ENCODE data around the gene FOXRED1.
"Not testable (repeated sequence)": the region's sequence is repeated elsewhere in the genome, so short reads cannot be mapped to it uniquely, and the experiment has no call there.

Gene FOXRED1

GRCh38 chr11:126268708-126269579 is at the start of gene FOXRED1, which contains the start of gene SRPRA:
TSS of gene FOXRED1 (plus strand) at chr11:126269154. CDS start at chr11:126269207, 53 bp downstream.
TSS of gene SRPRA (minus strand) at chr11:126268895. CDS start at chr11:126268804, 91 bp downstream.
- DNase-seq, result peak; percentile 99 to 100

DNA sequence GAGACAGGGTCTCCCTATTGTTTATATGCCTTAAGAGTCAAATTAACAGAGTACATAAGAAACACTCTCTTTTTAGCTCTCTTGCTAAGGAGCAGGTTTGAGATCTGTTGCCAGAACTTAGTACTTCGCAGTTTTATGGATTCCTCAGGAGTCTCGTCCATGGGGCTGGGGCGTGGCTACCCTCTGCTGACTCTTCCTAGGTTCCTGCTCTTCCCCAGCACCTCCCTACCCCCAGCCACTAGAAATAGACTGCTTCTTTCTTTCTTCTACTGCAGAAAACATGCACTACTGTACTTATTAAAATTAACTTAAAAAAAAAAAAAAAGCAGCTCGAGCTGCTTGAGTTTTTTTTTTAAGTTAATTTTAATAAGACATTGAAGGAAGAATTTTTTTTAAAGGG is 49.4 kb upstream of the FOXRED1 start:
- DNase-seq, result no peak

GRCh38 chr11:126224647-126225294 is 44.2 kb upstream of the FOXRED1 start:
- no peak for DNase-seq

- DNase-seq, result no peak
These were observed 43.7 kb upstream of the FOXRED1 start for GRCh38 chr11:126225295-126225665.

DNA sequence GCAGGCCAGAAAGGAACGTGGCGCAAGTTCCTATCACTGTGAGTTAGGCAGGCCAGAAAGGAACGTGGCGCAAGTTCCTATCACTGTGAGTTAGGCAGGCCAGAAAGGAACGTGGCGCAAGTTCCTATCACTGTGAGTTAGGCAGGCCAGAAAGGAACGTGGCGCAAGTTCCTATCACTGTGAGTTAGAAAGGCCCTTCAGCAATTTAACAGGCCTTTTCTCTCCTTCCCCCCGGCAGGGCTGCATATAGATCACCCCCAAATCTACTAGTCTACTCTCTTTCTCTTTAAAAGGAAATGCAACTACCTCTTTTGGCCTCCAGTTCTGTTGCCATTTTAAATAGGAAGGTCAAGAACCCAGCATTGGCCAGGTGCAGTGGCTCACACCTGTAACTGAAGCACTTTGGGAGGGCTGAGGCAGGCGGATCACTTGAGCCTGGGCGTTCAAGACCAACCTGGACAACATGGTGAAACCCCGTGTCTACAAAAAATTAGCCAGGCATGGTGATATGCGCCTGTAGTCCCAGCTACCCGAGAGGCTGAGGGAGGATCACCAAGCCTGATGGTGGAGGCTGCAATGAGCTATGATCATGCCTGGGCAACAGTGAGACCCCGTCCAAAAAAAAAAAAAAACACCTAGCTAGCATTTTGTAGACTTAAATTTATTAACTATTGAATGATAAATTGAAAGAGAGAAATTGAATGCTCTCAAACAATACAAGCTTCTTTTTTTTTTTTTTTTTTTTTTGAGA is 42.4 kb upstream of the FOXRED1 start:
- no peak for DNase-seq

DNA sequence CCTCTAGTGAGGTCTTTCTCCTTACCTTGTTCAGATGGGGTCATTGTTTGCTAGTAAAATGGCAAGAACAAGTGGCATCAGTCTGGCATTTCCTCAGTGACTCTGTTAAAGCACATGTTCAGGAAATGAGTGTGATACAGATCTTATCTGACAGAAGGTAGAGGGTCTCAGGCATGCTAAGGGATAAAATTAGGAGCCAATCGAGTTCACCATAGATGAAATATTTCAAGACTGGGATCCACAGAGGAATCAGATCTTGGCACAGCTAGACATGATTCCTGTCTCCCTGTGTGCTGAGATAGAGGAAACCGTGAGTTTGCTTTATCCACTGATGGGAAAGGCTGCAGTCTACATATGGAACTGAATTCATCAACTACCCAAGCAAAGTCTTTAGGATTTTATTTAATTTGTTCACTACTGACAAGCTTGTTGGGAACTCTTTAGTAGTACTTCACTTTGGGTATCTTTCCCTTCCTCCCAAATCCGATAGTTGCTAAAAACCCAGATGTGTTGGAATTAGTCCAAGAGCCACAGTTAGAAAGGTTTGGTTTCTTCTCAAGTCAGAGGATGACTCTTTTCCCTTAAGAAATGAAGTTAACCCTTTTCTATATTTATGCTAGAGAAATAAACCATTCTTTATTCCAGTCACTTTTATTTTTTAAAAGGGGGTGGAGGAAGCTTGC is 39.0 kb upstream of the FOXRED1 start:
- no peak for DNase-seq

DNA sequence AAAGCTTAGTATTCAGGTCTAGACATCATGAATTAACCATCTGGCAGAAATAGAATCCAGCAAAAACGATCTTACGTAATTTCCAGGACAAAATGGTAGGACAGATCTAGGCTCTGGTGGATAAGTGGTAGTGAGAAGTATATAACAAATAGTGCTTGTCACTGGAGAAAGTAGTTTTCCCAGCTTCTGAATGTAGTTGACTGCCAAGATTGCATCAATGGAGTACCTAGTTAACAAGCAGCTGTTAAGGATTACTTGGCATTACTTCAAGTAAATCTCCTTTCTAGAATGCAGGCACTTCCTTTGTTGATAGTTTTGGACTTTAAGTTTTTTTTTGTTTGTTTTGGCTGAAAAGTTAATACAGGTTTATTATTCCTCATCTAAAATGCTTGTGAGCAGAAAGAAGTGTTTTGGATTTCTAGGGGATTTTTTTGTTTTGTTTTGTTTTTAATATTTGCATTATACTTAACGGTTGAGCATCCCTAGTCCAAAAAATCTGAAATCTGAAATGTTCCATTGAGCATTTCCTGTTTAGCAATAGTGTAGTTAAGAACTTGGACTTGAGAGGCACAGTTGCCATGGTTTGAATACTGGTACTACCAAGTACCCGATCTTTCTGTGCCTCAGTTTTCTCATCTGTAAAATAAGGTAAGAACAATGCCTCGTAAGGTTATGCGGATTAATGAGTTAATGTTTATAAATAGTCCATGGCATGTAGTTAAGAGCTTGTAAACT is 37.1 kb upstream of the FOXRED1 start:
- DNase-seq, result no peak

GRCh38 chr11:126232683-126233082 is 36.3 kb upstream of the FOXRED1 start:
- no peak for DNase-seq

- no peak for DNase-seq
These were observed 35.6 kb upstream of the FOXRED1 start for GRCh38 chr11:126233391-126233790.

- DNase-seq, result no peak
These were observed 22.3 kb upstream of the FOXRED1 start for GRCh38 chr11:126246636-126247035.

DNA sequence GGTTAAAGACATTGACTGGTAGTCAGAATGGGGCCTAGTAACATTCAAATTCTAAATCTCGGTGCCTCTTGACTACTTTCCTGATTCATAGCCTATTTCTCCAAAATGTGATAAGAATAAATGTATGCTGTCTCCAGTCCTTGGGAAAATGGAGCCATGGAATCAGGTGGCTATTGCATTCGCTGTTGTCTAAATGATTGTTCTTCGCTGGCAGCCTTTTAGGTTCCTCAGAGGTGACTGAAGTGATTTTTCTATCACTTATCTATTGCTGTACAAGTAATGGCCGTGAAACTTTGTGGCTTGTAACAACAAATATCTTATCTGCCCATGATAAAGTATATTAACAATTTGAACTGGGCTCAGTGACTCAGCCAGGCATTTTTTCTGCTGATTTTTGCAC is 15.7 kb upstream of the FOXRED1 start:
- DNase-seq, result no peak

GRCh38 chr11:126254819-126255218 is 14.1 kb upstream of the FOXRED1 start:
- DNase-seq, result no peak

DNA sequence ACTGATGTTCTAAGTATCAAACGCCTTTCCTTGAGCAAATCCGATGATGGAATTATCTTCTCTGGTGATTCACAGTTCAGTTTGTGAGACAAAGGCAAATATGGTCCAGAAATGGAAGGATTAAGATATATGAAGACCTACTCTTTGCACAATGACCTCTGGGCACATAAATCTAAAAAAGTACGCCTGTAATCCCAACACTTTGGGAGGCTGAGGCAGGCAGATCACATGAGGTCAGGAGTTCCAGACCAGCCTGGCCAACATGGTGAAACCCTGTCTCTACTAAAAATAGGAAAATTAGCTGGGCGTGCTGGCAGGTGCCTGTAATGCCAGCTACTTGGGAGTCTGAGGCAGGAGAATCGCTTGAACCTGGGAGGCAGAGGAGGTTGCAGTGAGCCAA is 13.4 kb upstream of the FOXRED1 start:
- not testable (repeated sequence) for DNase-seq

- no peak for DNase-seq
These were observed 12.7 kb upstream of the FOXRED1 start for GRCh38 chr11:126256216-126256615.

DNA sequence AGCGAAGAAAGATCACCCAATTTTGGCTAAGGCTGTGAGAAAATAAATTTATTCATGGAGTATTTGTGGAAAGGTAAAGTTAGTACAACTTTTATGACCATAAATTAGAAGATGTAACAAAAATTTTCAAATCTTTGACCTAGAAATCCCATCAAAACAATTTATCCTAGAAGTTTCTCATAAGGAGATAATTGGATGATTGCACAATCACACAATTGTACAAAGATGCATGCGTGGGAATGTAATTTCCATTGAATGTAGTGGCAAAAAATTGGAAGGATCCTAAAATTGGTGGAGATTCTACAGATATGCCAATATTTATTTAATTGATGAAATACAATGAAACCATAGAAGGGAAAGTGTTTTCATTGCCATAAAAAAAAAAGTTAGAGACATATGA is 11.8 kb upstream of the FOXRED1 start:
- DNase-seq, result no peak

DNA sequence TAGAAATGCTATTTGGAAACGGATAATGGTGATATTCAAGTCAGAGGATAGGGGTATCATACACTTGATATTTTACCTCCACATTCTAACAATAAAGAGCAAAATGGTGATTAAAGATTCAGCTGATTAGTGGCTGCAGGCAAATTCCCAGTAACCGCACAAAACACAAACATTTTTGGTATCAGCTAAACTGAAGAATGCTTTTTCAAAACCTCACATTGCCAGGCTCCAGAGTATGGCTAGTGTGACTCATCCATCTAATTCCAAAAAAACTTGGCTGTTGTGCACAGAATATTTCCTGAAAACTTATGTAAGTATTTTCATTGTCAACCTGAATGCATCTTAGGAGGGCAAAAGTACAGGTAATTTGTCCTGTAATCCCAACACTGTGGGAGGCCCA is 11.2 kb upstream of the FOXRED1 start:
- no peak for DNase-seq

GRCh38 chr11:126262216-126262615 is 6.7 kb upstream of the FOXRED1 start:
- no peak for DNase-seq

DNA sequence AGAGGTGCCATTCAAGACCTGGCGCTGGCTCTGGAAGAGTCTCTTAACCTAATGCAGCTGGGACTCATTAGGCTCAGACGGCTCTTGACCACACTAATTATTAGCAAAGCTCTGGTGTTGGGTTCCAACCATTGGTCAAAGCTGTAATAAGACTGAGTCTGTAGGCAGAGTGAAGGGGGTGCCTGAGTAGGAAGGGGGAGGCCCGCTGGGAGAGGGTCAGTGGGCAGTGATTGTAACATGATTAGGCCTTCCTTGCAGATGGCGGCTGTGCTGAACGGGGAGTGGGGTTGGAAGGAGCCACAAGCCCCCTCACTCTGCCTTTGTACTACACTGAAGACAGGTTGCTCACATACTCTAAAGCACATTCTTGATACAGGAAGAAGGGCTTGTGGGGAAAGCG is 5.5 kb upstream of the FOXRED1 start:
- no peak for DNase-seq

GRCh38 chr11:126265811-126266210 is 3.1 kb upstream of the FOXRED1 start:
- DNase-seq, result no peak

DNA sequence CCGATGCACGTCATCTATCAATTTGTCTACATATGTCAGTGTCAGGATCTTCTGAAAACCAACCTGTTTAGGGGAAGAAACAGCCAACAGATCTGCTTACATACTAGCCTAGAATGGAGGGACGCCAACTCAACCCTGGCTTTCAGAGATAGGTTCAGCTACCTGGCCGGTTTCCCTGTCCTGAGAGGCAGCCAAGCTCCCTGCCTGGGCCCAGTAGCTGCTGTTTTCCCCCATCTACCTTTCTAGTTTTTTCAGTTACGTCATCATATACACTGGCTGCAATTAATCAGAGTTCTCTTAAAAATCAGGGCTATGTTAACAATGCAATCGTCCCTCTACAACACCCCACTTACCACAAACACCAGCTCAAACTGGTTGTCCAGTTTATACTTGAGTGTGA is 1.3 kb upstream of the FOXRED1 start:
- DNase-seq, result no peak

DNA sequence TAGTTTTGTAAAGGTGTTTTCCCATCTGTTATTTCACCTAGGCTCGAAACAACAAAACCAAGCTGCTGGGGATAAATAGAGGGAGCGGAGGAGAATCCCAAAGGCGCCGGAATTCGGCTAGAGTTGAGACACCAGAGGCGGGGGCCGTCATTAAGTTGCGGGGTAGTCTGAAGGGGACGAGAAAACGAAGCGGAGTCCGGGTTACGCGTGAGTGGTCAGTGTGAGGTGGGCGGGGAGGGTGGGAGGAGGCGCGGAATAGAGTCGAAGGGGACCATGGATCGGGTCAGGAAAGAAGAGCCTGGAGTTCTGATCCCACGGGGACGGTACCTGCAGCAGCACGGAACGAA is 620 bp upstream of the FOXRED1 start:
- no peak for DNase-seq

DNA sequence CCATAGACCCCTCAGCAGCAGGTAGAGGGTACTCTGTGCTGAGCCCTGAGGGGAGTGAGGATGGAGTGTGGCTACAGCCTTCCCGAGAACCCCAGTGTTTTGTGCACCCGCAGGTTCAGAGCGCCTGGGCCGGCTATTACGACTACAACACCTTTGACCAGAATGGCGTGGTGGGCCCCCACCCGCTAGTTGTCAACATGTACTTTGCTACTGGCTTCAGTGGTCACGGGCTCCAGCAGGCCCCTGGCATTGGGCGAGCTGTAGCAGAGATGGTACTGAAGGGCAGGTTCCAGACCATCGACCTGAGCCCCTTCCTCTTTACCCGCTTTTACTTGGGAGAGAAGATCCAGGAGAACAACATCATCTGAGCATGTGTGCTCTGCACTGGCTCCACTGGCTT is 8.4 kb downstream of the FOXRED1 start:
- DNase-seq, result no peak

All from stimulated activated CD4-positive, alpha-beta T cell treated with anti-CD3 and anti-CD28 coated beads, Interleukin-2, amount 100 ng/mL, for 24 hours (primary cell).